NCI-H2196 (cell line): Measurements from ENCODE around the gene TNFSF11.

ENCODE experiments used
- DNase-seq: peaks from one replicate; lab custom pipeline; 2025; ENCODE audit not compliant: unreplicated experiment; lab: John Stamatoyannopoulos, UW

The TNFSF11 gene

GRCh38 chr13:42652642-42653415, 78.9 kb downstream of the TNFSF11 start:
- DNase-seq = no peak

- no peak for DNase-seq
Observed at GRCh38 chr13:42653679-42654078, 79.7 kb downstream of the TNFSF11 start.

GRCh38 chr13:42654212-42654611, 80.3 kb downstream of the TNFSF11 start:
- no peak for DNase-seq

- no peak for DNase-seq
Observed at GRCh38 chr13:42654722-42655121, 80.8 kb downstream of the TNFSF11 start.

- no peak for DNase-seq
Observed at GRCh38 chr13:42656161-42656560, 82.2 kb downstream of the TNFSF11 start.

GRCh38 chr13:42656958-42657357, 83.0 kb downstream of the TNFSF11 start:
- no peak for DNase-seq
